ENCODE data around the gene TMEM138.

Gene TMEM138

DNA sequence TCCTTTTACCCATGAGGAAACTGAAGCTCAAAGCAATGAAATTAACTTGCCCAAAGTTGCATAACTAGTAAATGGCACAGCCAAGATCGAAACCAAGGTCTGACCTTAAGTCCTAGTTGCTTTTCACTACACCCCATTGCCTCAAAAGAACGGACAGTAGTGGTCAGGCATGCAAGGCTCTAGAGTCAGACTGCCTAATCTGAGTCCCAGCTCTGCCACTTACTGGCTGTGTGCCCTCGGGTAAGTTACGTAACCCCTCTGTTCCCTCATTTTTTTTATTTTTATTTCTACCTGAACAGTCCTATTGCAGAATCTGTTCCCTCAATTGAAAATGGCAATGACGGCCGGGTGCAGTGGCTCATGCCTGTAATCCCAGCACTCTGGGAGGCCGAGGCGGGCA lies 10.1 kb upstream of the TMEM138 start:
- Histone ChIP-seq H3K9me3 (ENCODE audit: control insufficient read depth in 2 of 2, low read length in 2 of 2) (no peaks in the 10 kb centered on the region), H3K4me1 (ENCODE audit: control insufficient read depth in 2 of 2, insufficient read depth in 2 of 2, low read length in 2 of 2) (peaks cover 3 to 21% of the 10 kb centered on the region in 2 donors), H3K4me3 (ENCODE audit: low read length in 2 of 2) (no peak overlapping the region), H3K9ac (ENCODE audit: low read depth in 1 of 2, low read length in 2 of 2) (no peak overlapping the region), H3K27ac (ENCODE audit: low read depth in 2 of 2, low read length in 2 of 2) (no peak overlapping the region), H3K36me3 (ENCODE audit: control insufficient read depth in 2 of 2, insufficient read depth in 2 of 2, low read length in 2 of 2) (peaks cover 45 to 60% of the 10 kb centered on the region in 2 donors), H3K27me3 (ENCODE audit: control insufficient read depth in 2 of 2, insufficient read depth in 2 of 2, low read length in 2 of 2) (no peaks in the 10 kb centered on the region)

- H3K9ac ChIP-seq (ENCODE audit: low read depth in 1 of 2, low read length in 2 of 2), result peak overlapping the region; percentile 32 to 36
- H3K27me3 ChIP-seq (ENCODE audit: control insufficient read depth in 2 of 2, insufficient read depth in 2 of 2, low read length in 2 of 2), result no peaks in the 10 kb centered on the region
- H3K27ac ChIP-seq (ENCODE audit: low read depth in 2 of 2, low read length in 2 of 2), result peak overlapping the region; percentile 69 to 86
- H3K4me1 ChIP-seq (ENCODE audit: control insufficient read depth in 2 of 2, insufficient read depth in 2 of 2, low read length in 2 of 2), result peaks cover 9 to 28% of the 10 kb centered on the region in 2 donors
- H3K36me3 ChIP-seq (ENCODE audit: control insufficient read depth in 2 of 2, insufficient read depth in 2 of 2, low read length in 2 of 2), result peaks cover 45 to 52% of the 10 kb centered on the region in 2 donors
- H3K9me3 ChIP-seq (ENCODE audit: control insufficient read depth in 2 of 2, low read length in 2 of 2), result no peaks in the 10 kb centered on the region
- no peak overlapping the region for H3K4me3 ChIP-seq (ENCODE audit: low read length in 2 of 2)
Observed at GRCh38 chr11:61353131-61354067, 8.8 kb upstream of the TMEM138 start.

DNA sequence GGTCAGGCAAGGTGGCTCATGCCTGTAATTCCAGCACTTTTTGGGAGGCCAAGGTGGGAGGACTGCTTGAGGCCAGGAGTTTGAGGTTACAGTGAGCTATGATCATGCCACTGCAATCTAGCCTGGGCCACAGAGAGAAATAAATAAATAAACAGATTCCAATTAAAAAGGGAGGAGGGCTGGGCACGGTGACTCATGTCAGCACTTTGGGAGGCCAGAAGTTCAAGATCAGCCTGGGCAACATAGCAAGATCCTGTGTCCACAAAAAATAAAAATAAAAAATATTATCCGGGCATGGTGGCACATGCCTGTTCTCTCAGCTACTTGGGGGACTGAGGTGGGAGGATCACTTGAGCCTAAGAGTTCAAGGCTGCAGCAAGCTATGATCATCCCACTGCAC lies 8.0 kb upstream of the TMEM138 start:
- H3K4me1 ChIP-seq (ENCODE audit: control insufficient read depth in 2 of 2, insufficient read depth in 2 of 2, low read length in 2 of 2), result peaks cover 16 to 35% of the 10 kb centered on the region in 2 donors
- peak overlapping the region; percentile 32 to 36 for H3K9ac ChIP-seq (ENCODE audit: low read depth in 1 of 2, low read length in 2 of 2)
- H3K9me3 ChIP-seq (ENCODE audit: control insufficient read depth in 2 of 2, low read length in 2 of 2), result no peaks in the 10 kb centered on the region
- peak overlapping the region; percentile 69 to 86 for H3K27ac ChIP-seq (ENCODE audit: low read depth in 2 of 2, low read length in 2 of 2)
- H3K27me3 ChIP-seq (ENCODE audit: control insufficient read depth in 2 of 2, insufficient read depth in 2 of 2, low read length in 2 of 2), result no peaks in the 10 kb centered on the region
- no peak overlapping the region for H3K4me3 ChIP-seq (ENCODE audit: low read length in 2 of 2)
- peaks cover 37 to 43% of the 10 kb centered on the region in 2 donors for H3K36me3 ChIP-seq (ENCODE audit: control insufficient read depth in 2 of 2, insufficient read depth in 2 of 2, low read length in 2 of 2)

DNA sequence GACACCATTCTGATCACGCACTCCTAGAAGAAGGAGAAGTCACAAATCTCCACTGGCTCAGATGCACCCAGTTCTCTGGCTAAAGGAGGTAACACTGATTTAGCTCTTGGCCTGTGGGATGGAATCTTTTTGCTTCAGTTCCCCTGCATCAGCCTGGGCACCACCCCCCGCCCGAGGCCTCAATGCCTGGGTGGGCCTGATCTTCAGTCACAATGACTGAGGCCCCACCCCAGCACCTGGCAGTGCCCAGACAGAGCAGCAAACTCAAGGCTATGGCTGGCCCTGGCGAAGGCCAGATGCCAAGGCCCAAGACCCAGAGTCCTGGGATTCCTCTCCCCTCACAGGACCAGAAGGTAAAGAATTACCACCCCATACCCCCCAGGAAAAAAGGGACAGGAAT lies 5.5 kb upstream of the TMEM138 start:
- peaks cover 17 to 22% of the 10 kb centered on the region in 2 donors for H3K36me3 ChIP-seq (ENCODE audit: control insufficient read depth in 2 of 2, insufficient read depth in 2 of 2, low read length in 2 of 2)
- peak overlapping the region; percentile 0 to 42 for H3K27ac ChIP-seq (ENCODE audit: low read depth in 2 of 2, low read length in 2 of 2)
- H3K4me3 ChIP-seq (ENCODE audit: low read length in 2 of 2), result no peak overlapping the region
- H3K9ac ChIP-seq (ENCODE audit: low read depth in 1 of 2, low read length in 2 of 2), result no peak overlapping the region
- H3K27me3 ChIP-seq (ENCODE audit: control insufficient read depth in 2 of 2, insufficient read depth in 2 of 2, low read length in 2 of 2), result no peaks in the 10 kb centered on the region
- no peaks in the 10 kb centered on the region for H3K9me3 ChIP-seq (ENCODE audit: control insufficient read depth in 2 of 2, low read length in 2 of 2)
- H3K4me1 ChIP-seq (ENCODE audit: control insufficient read depth in 2 of 2, insufficient read depth in 2 of 2, low read length in 2 of 2), result peaks cover 20 to 48% of the 10 kb centered on the region in 2 donors

DNA sequence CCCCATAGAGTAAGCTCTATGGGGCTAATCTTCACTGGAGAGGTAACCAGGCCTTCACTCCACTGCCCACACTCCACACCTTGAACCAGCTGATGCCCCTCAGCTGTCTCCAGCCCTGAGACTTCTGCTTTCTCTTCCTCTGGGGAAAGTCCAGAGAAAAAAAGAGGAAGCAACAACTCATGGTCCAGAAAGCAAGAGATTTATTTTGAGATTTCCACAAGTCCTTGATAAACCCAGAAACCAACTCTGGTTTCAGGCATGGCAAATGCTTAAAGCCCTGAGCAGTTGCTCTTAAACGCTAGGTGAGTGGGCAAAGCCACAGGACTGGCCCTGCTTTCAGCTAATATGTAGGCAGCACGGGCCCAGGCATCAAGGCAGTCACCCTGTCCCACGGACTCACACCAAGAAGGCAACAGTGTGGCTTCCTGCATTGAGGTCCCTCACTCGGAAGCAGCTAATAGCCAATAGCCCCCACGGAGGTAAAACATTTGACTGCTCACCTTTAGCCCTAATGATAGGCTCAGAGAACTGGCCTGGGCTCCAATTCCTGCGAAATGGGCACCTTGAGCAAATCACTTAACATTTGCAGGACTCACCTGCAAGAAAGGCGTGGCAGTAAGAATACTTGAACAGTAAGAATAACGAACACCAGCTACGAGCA lies 4.8 kb upstream of the TMEM138 start:
- Histone ChIP-seq H3K36me3 (ENCODE audit: control insufficient read depth in 2 of 2, insufficient read depth in 2 of 2, low read length in 2 of 2) (peaks cover 13 to 17% of the 10 kb centered on the region in 2 donors), H3K4me1 (ENCODE audit: control insufficient read depth in 2 of 2, insufficient read depth in 2 of 2, low read length in 2 of 2) (peaks cover 20 to 49% of the 10 kb centered on the region in 2 donors), H3K9me3 (ENCODE audit: control insufficient read depth in 2 of 2, low read length in 2 of 2) (no peaks in the 10 kb centered on the region), H3K4me3 (ENCODE audit: low read length in 2 of 2) (peak overlapping the region in 1 of 2 donors; percentile 26), H3K9ac (ENCODE audit: low read depth in 1 of 2, low read length in 2 of 2) (no peak overlapping the region), H3K27ac (ENCODE audit: low read depth in 2 of 2, low read length in 2 of 2) (peak overlapping the region; percentile 9 to 61), H3K27me3 (ENCODE audit: control insufficient read depth in 2 of 2, insufficient read depth in 2 of 2, low read length in 2 of 2) (no peaks in the 10 kb centered on the region)

DNA sequence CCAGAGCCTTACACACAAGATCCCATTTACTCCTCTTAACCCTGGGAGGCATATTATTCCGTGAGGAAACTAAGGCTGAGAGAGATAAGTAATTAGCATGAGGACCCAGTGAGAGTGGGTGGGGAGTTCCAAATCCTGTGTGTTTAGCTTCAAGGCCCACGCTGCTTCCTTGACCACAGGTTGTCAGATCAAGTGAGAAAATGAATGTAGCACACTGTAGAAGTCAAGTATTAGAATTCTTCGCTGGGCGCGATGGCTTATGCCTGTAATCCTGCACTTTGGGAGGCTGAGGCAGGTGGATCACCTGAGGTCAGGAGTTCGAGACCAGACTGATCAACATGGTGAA lies 4.3 kb upstream of the TMEM138 start:
- peaks cover 10 to 13% of the 10 kb centered on the region in 2 donors for H3K36me3 ChIP-seq (ENCODE audit: control insufficient read depth in 2 of 2, insufficient read depth in 2 of 2, low read length in 2 of 2)
- H3K27ac ChIP-seq (ENCODE audit: low read depth in 2 of 2, low read length in 2 of 2), result peak overlapping the region; percentile 9 to 61
- H3K27me3 ChIP-seq (ENCODE audit: control insufficient read depth in 2 of 2, insufficient read depth in 2 of 2, low read length in 2 of 2), result no peaks in the 10 kb centered on the region
- H3K4me1 ChIP-seq (ENCODE audit: control insufficient read depth in 2 of 2, insufficient read depth in 2 of 2, low read length in 2 of 2), result peaks cover 20 to 53% of the 10 kb centered on the region in 2 donors
- no peaks in the 10 kb centered on the region for H3K9me3 ChIP-seq (ENCODE audit: control insufficient read depth in 2 of 2, low read length in 2 of 2)
- H3K4me3 ChIP-seq (ENCODE audit: low read length in 2 of 2), result no peak overlapping the region
- H3K9ac ChIP-seq (ENCODE audit: low read depth in 1 of 2, low read length in 2 of 2), result no peak overlapping the region

GRCh38 chr11:61358566-61358965 lies 3.6 kb upstream of the TMEM138 start:
- H3K4me3 ChIP-seq (ENCODE audit: low read length in 2 of 2), result no peak overlapping the region
- no peaks in the 10 kb centered on the region for H3K9me3 ChIP-seq (ENCODE audit: control insufficient read depth in 2 of 2, low read length in 2 of 2)
- peaks cover 4 to 6% of the 10 kb centered on the region in 2 donors for H3K36me3 ChIP-seq (ENCODE audit: control insufficient read depth in 2 of 2, insufficient read depth in 2 of 2, low read length in 2 of 2)
- H3K27ac ChIP-seq (ENCODE audit: low read depth in 2 of 2, low read length in 2 of 2), result peak overlapping the region; percentile 77 to 79
- peaks cover 20 to 49% of the 10 kb centered on the region in 2 donors for H3K4me1 ChIP-seq (ENCODE audit: control insufficient read depth in 2 of 2, insufficient read depth in 2 of 2, low read length in 2 of 2)
- H3K9ac ChIP-seq (ENCODE audit: low read depth in 1 of 2, low read length in 2 of 2), result no peak overlapping the region
- H3K27me3 ChIP-seq (ENCODE audit: control insufficient read depth in 2 of 2, insufficient read depth in 2 of 2, low read length in 2 of 2), result no peaks in the 10 kb centered on the region

DNA sequence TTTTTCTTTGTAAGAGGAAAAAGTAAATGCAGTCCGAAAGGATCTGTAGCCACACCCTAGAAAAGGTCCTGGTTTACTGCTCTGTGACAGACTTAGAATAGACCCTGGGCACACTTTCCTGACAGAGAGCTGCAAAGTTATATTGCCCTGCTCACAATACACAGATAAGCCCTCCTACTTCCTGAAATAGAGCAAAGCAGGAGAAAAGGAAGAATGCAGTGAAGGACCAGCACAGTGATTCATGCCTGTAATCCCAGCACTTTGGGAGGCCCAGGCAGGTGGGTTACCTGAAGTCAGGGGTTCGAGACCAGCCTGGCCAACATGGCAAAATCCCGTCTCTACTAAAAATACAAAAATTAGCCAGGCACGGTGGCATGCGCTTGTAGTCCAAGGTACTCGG lies 2.7 kb upstream of the TMEM138 start:
- peaks cover 4 to 5% of the 10 kb centered on the region in 2 donors for H3K36me3 ChIP-seq (ENCODE audit: control insufficient read depth in 2 of 2, insufficient read depth in 2 of 2, low read length in 2 of 2)
- no peak overlapping the region for H3K4me3 ChIP-seq (ENCODE audit: low read length in 2 of 2)
- H3K4me1 ChIP-seq (ENCODE audit: control insufficient read depth in 2 of 2, insufficient read depth in 2 of 2, low read length in 2 of 2), result peaks cover 18 to 40% of the 10 kb centered on the region in 2 donors
- no peaks in the 10 kb centered on the region for H3K9me3 ChIP-seq (ENCODE audit: control insufficient read depth in 2 of 2, low read length in 2 of 2)
- H3K9ac ChIP-seq (ENCODE audit: low read depth in 1 of 2, low read length in 2 of 2), result no peak overlapping the region
- H3K27me3 ChIP-seq (ENCODE audit: control insufficient read depth in 2 of 2, insufficient read depth in 2 of 2, low read length in 2 of 2), result no peaks in the 10 kb centered on the region
- H3K27ac ChIP-seq (ENCODE audit: low read depth in 2 of 2, low read length in 2 of 2), result peak overlapping the region; percentile 77 to 79

DNA sequence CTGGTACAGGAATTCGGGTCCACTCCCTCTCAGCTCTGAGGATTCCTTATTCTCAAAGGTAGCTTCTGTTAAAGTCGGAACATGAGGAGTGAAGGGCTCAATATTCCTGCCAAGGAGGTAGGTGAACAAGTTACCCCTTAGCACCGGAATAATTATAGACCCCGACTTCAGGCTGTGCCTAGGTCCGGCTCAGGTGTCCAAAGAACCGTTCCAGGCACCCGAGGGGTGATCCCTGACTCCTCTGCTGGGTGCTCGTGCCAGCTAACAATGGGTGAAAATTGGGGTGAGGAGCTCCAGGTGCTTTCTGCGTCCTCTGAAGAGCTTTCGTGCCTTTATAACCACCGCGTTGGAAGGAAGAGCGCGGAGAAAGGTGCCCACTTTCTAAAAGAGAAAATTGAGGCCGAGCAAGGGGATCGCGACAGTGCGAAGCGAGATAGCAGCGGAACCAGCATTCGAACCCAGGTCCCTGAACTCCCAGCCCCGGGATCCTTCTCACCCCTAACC lies 885 bp upstream of the TMEM138 start:
- Histone ChIP-seq H3K9me3 (ENCODE audit: control insufficient read depth in 2 of 2, low read length in 2 of 2) (no peaks in the 10 kb centered on the region), H3K36me3 (ENCODE audit: control insufficient read depth in 2 of 2, insufficient read depth in 2 of 2, low read length in 2 of 2) (peaks cover 12 to 16% of the 10 kb centered on the region in 2 donors), H3K27ac (ENCODE audit: low read depth in 2 of 2, low read length in 2 of 2) (peak overlapping the region; percentile 100), H3K4me1 (ENCODE audit: control insufficient read depth in 2 of 2, insufficient read depth in 2 of 2, low read length in 2 of 2) (peaks cover 18 to 38% of the 10 kb centered on the region in 2 donors), H3K9ac (ENCODE audit: low read depth in 1 of 2, low read length in 2 of 2) (peak overlapping the region; percentile 90 to 97), H3K27me3 (ENCODE audit: control insufficient read depth in 2 of 2, insufficient read depth in 2 of 2, low read length in 2 of 2) (no peaks in the 10 kb centered on the region), H3K4me3 (ENCODE audit: low read length in 2 of 2) (peak overlapping the region; percentile 79 to 88)

- Histone ChIP-seq H3K4me1 (ENCODE audit: control insufficient read depth in 2 of 2, insufficient read depth in 2 of 2, low read length in 2 of 2) (peaks cover 15 to 31% of the 10 kb centered on the region in 2 donors), H3K27ac (ENCODE audit: low read depth in 2 of 2, low read length in 2 of 2) (peak overlapping the region; percentile 100), H3K4me3 (ENCODE audit: low read length in 2 of 2) (peak overlapping the region; percentile 79 to 88), H3K27me3 (ENCODE audit: control insufficient read depth in 2 of 2, insufficient read depth in 2 of 2, low read length in 2 of 2) (no peaks in the 10 kb centered on the region), H3K9ac (ENCODE audit: low read depth in 1 of 2, low read length in 2 of 2) (peak overlapping the region; percentile 90 to 97), H3K36me3 (ENCODE audit: control insufficient read depth in 2 of 2, insufficient read depth in 2 of 2, low read length in 2 of 2) (peaks cover 22 to 26% of the 10 kb centered on the region in 2 donors), H3K9me3 (ENCODE audit: control insufficient read depth in 2 of 2, low read length in 2 of 2) (no peaks in the 10 kb centered on the region)
Observed at GRCh38 chr11:61362542-61362875, 335 bp downstream of the TMEM138 start.
